Type B pancreatic cell (in vitro differentiated cells): ENCODE results near the gene LOXL3. TPM values are rescaled to one million over a fixed set of nuclear protein-coding genes. Genes with fewer than 3 reads are reported as not detected.

Experiments used
- DNase-seq: peaks from one replicate; pipeline ENCODE4 v3.0.0; 2021; ENCODE audit warnings: mixed read lengths; ENCODE audit not compliant: unreplicated experiment; ENCODE audit errors: extremely low spot score
- H3K27ac Mint-ChIP-seq: 2 replicates; pipeline ENCODE4 v1.8.0; 2021; ENCODE audit warnings: mild to moderate bottlenecking, mixed read lengths
- H3K27me3 Mint-ChIP-seq: 2 replicates; pipeline ENCODE4 v1.8.0; 2021; ENCODE audit warnings: mixed read lengths
- H3K36me3 Mint-ChIP-seq: 2 replicates; pipeline ENCODE4 v1.8.0; 2021; ENCODE audit warnings: mixed read lengths
- H3K4me1 Mint-ChIP-seq: one replicate; pipeline ENCODE4 v1.8.0; 2021; ENCODE audit warnings: mixed read lengths; ENCODE audit not compliant: unreplicated experiment
- H3K4me3 Mint-ChIP-seq: 2 replicates; pipeline ENCODE4 v1.8.0; 2021; ENCODE audit warnings: mild to moderate bottlenecking, mixed read lengths
- H3K9me3 Mint-ChIP-seq: 2 replicates; pipeline ENCODE4 v1.8.0; 2021; ENCODE audit warnings: mixed read lengths
- CTCF ChIP-seq: fragments of 200-600 bp; sonication (generic); conservative IDR thresholded peaks from 2 replicates; pipeline ENCODE4 v1.5.0; 2021; ENCODE audit warnings: antibody characterized with exemption, mild to moderate bottlenecking
- long read RNA-seq: library from polyadenylated mRNA; unstranded; transcript quantifications from one replicate; pipeline ENCODE4 v2.0.0, GENCODE V29; 2020
- total RNA-seq: library from RNA; stranded (reverse); gene quantifications from 2 replicates; pipeline ENCODE4 v1.2.1, GENCODE V29; 2021; ENCODE audit warnings: low replicate concordance

LOXL3 gene, protein sequence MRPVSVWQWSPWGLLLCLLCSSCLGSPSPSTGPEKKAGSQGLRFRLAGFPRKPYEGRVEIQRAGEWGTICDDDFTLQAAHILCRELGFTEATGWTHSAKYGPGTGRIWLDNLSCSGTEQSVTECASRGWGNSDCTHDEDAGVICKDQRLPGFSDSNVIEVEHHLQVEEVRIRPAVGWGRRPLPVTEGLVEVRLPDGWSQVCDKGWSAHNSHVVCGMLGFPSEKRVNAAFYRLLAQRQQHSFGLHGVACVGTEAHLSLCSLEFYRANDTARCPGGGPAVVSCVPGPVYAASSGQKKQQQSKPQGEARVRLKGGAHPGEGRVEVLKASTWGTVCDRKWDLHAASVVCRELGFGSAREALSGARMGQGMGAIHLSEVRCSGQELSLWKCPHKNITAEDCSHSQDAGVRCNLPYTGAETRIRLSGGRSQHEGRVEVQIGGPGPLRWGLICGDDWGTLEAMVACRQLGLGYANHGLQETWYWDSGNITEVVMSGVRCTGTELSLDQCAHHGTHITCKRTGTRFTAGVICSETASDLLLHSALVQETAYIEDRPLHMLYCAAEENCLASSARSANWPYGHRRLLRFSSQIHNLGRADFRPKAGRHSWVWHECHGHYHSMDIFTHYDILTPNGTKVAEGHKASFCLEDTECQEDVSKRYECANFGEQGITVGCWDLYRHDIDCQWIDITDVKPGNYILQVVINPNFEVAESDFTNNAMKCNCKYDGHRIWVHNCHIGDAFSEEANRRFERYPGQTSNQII
- total RNA-seq = 3.4 and 23.8 TPM in 2 replicates
- long read RNA-seq, partial matches to known transcripts = 2 of 3 reads
- long read RNA-seq, other reads (novel, unspliced or antisense) = 0 of 3 reads

DNA sequence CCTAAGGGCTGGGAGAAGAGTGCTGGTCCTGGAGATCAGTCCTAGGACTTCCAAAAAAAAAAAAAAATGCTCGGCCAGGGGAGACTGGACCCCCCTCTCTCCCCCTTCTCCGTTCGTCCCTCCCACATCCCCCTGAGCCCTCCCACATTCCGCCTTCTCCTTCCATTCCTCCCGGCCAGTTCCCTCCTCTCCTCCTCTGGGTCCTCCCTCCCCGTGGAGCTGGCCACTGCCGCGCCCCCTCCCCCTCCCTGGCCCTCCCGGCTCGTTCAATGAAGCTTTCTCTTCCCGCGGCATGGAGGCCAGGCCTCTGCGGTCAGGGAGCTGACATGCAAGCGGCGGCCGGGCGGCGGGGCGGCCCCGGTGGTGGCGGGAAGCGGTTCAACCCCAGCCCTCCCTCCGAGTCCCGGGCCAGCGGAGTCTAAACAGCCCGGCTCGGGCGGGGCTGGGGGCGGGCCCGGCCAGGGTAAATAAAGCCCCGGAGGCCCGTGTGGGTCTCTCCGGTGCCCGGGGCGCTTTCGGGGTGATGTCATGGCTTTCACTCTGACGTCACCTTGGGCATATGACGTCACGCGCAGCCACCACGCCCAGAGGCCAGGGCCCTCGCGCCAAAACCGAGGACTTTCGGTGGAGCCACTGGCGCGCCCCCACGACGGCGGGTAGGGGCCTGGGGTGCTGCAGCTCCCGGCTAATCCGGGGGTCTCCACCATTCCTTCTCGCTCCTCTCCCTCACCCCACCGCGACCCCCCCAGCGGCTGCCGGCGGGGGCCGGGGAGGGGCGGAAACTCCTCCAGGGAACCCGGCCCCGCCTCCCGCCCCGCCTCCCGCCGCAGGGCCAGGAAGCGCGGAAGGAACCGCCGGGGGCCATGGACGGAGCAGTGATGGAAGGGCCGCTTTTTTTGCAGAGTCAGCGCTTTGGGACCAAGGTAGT, at the start of gene LOXL3, which contains the start of gene DOK1:
Gene LOXL3, minus strand, starts transcription at position 51 of the 928 bp plus-strand sequence. CDS start 1,308 bp downstream, outside the sequence.
Gene DOK1, plus strand, starts transcription at position 829 of the 928 bp plus-strand sequence. Its CDS starts 35 bp downstream, at position 864.
- Mint-ChIP-seq H3K4me3 (peak within 1 kb of the TSS; percentile 95), H3K36me3 (no peaks in the 10 kb centered on the region), H3K4me1 (peaks cover 11% of the 10 kb centered on the region), H3K27ac (peak within 1 kb of the TSS; percentile 88), H3K9me3 (no peaks in the 10 kb centered on the region), H3K27me3 (peaks cover 53% of the 10 kb centered on the region)
- DNase-seq = peak; percentile 86
- TF ChIP-seq CTCF = no peak

- no peaks in the 10 kb centered on the region for H3K36me3 Mint-ChIP-seq
- peaks cover 38% of the 10 kb centered on the region for H3K27me3 Mint-ChIP-seq
These were observed 49.0 kb upstream of the LOXL3 start for GRCh38 chr2:74602586-74603281.

GRCh38 chr2:74599676-74600075, 45.9 kb upstream of the LOXL3 start:
- H3K9me3 Mint-ChIP-seq = no peaks in the 10 kb centered on the region
- H3K27me3 Mint-ChIP-seq = peaks cover 41% of the 10 kb centered on the region
- H3K27ac Mint-ChIP-seq = no peak overlapping the region
- no peak for DNase-seq
- TF ChIP-seq CTCF = no peak
- no peaks in the 10 kb centered on the region for H3K36me3 Mint-ChIP-seq
- H3K4me3 Mint-ChIP-seq = no peak overlapping the region
- H3K4me1 Mint-ChIP-seq = peaks cover 9% of the 10 kb centered on the region

More at GRCh38 chr2:74602586-74603281, 49.0 kb upstream of the LOXL3 start:
- Mint-ChIP-seq H3K27ac (no peak overlapping the region), H3K4me3 (no peak overlapping the region), H3K9me3 (no peaks in the 10 kb centered on the region), H3K4me1 (no peaks in the 10 kb centered on the region)
- TF ChIP-seq CTCF = no peak
- no peak for DNase-seq

DNA sequence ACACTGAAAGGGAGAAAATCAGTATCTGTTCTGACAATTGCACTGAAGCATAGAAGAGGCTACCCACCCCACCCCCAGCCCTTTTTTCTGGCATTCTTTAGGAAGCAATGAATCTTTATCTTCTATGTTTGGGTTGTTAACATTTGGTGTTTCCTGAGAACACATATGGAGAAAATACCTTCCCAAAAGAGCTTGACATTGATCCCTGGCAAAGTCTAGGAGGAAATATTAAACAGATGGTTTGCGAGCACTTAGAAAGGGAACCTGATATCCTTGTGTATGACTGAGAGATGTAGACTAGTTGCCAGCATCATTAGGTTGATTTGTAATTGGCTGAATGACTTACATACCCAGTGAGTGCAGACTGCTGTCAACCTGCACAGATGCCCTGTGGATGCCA, 43.7 kb upstream of the LOXL3 start:
- H3K27me3 Mint-ChIP-seq = peaks cover 35% of the 10 kb centered on the region
- H3K27ac Mint-ChIP-seq = no peak overlapping the region
- no peaks in the 10 kb centered on the region for H3K9me3 Mint-ChIP-seq
- TF ChIP-seq CTCF = no peak
- peaks cover 9% of the 10 kb centered on the region for H3K4me1 Mint-ChIP-seq
- DNase-seq = no peak
- no peak overlapping the region for H3K4me3 Mint-ChIP-seq
- H3K36me3 Mint-ChIP-seq = no peaks in the 10 kb centered on the region
